Skeletal muscle tissue (tissue), 4 donors: ENCODE measurements around the gene ZNF365. TPM values are rescaled to one million over a fixed set of nuclear protein-coding genes. Genes with fewer than 3 reads are reported as not detected.
"Not testable (repeated sequence)": the region's sequence is repeated elsewhere in the genome, so short reads cannot be mapped to it uniquely, and the experiment has no call there.

ENCODE experiments used
- H3K27ac ChIP-seq: one replicate; pipeline ENCODE4 v1.7.0; 2013; ENCODE audit warnings: mild to moderate bottlenecking, low read depth, low read length, inconsistent platforms
- H3K27me3 ChIP-seq, 3 donors: one replicate each; pipeline ENCODE4 v1.7.0; 2013; ENCODE audit warnings: low read length in 3 of 3; ENCODE audit not compliant: control insufficient read depth in 3 of 3, insufficient read depth in 3 of 3
- H3K36me3 ChIP-seq, 3 donors: one replicate each; pipeline ENCODE4 v1.7.0; 2013; ENCODE audit warnings: low read length in 3 of 3; ENCODE audit not compliant: control insufficient read depth in 3 of 3, insufficient read depth in 3 of 3
- H3K4me1 ChIP-seq, 3 donors: one replicate each; pipeline ENCODE4 v1.7.0; 2013; ENCODE audit warnings: low read length in 3 of 3, mild to moderate bottlenecking in 3 of 3; ENCODE audit not compliant: control insufficient read depth in 3 of 3, insufficient read depth in 3 of 3
- H3K4me3 ChIP-seq, 3 donors: one replicate each; pipeline ENCODE4 v1.7.0; 2013; ENCODE audit warnings: low read length in 3 of 3
- H3K9ac ChIP-seq, 3 donors: one replicate each; pipeline ENCODE4 v1.7.0; 2013; ENCODE audit warnings: low read length in 3 of 3, mild to moderate bottlenecking in 3 of 3, moderate library complexity in 2 of 3, low read depth in 1 of 3
- H3K9me3 ChIP-seq, 3 donors: one replicate each; pipeline ENCODE4 v1.7.0; 2013; ENCODE audit warnings: low read length in 3 of 3; ENCODE audit not compliant: control insufficient read depth in 3 of 3
- total RNA-seq: library from RNA; depleted of rRNA; stranded (reverse); fragments of >200 nt; gene quantifications from one replicate; pipeline ENCODE4 v1.2.3, GENCODE V29; 2014
- donor health status: Osteomylitis.

Gene ZNF365
- total RNA-seq, 1 donor from 2014 or later, result under 0.01 TPM

DNA sequence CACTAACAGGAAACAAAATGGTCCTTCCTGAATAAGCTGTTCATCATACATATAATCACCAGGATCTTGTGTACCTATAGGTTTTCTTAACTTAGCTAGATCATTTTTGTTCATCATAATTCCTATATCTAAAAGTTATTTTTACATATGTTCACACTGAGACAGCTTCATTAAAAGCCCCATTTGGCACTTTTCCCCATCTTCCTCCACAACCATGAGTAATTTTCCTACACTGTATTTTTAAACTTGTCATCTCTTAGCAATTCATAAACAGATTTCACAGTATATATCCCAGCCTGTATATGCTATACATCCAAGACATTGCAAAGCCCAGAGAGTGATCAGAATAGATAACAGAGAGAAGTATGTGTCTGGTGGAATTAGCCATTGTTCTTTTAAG lies 28.3 kb downstream of the ZNF365 start:
- Histone ChIP-seq H3K27ac (no peak overlapping the region), H3K27me3 (no peaks in the 10 kb centered on the region), H3K4me3 (no peak overlapping the region), H3K9me3 (peaks cover 0 to 2% (median 0%) of the 10 kb centered on the region in 3 donors), H3K9ac (no peak overlapping the region), H3K4me1 (no peaks in the 10 kb centered on the region), H3K36me3 (no peaks in the 10 kb centered on the region)

GRCh38 chr10:62410528-62410927 lies 36.4 kb downstream of the ZNF365 start:
- not testable (repeated sequence) for H3K9ac ChIP-seq

GRCh38 chr10:62410934-62411333 lies 36.8 kb downstream of the ZNF365 start:
- H3K9me3 ChIP-seq, H3K36me3 ChIP-seq, H3K4me1 ChIP-seq, H3K9ac ChIP-seq, H3K4me3 ChIP-seq, H3K27ac ChIP-seq, H3K27me3 ChIP-seq: not testable (repeated sequence)

More at GRCh38 chr10:62410528-62410927, 36.4 kb downstream of the ZNF365 start:
- H3K4me3 ChIP-seq, H3K27me3 ChIP-seq, H3K36me3 ChIP-seq, H3K27ac ChIP-seq, H3K9me3 ChIP-seq, H3K4me1 ChIP-seq: not testable (repeated sequence)

DNA sequence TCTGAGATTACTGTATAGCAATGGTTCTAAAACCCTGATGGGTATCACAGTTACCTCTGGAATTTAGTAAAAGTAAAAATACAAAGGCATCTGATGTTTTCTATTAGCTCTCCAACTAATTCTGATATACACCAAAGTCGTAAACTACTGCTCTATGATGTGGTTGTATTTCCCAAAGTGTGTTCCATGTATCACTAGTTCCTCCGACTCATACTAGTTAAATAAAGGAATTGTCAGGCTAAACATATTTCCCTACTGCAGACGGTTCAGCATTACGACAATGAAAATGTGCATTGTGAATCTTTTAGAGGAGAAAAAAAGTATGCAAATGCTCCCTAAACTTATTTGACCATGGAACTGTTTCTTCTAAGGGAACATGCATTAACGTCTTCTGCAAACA lies 38.9 kb downstream of the ZNF365 start:
- Histone ChIP-seq H3K9me3 (peaks cover 0 to 4% (median 0%) of the 10 kb centered on the region in 3 donors), H3K9ac (no peak overlapping the region), H3K27ac (no peak overlapping the region), H3K36me3 (no peaks in the 10 kb centered on the region), H3K27me3 (peaks cover 0 to 3% (median 0%) of the 10 kb centered on the region in 3 donors), H3K4me3 (no peak overlapping the region), H3K4me1 (no peaks in the 10 kb centered on the region)

DNA sequence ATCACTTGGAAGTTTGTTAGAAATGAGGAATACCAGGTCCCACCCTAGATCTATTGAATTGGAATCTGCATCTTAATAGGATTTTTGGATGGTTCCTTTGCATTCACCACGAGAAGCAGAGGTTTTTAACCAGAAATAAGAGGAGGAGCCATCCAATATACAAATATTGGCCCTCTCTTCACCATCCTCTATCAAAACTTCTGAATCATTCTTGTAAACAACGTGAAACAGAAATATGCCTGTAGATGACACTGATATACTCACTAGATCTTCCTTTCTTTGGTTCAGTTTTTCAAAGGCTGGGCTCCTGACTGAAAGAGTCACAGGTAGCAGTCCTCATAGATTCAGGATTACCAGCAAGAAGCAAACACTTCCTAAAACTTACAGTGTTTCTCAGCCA lies 39.5 kb downstream of the ZNF365 start:
- Histone ChIP-seq H3K36me3 (no peaks in the 10 kb centered on the region), H3K9ac (no peak overlapping the region)

DNA sequence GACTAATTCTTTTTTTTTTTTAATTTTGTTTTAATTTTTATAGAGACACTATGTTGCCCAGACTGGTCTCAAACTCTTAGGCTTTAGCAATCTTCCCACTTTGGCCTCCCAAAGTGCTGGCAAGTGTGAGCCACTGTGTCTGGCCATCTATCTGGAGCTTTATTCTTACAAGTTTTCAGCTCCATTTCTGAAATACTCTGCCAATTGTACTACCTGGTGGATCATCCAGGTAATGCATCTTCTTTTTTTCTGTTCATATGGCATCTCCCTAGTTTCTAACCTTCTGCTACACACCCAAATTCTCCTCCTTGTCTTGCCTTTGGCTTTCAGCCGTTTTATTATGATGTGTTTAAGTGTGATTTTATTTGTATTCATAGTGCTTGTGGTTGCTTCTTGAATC lies 40.2 kb downstream of the ZNF365 start:
- Histone ChIP-seq H3K27me3 (peaks cover 0 to 3% (median 0%) of the 10 kb centered on the region in 3 donors), H3K9me3 (peaks cover 0 to 3% (median 0%) of the 10 kb centered on the region in 3 donors), H3K4me3 (no peak overlapping the region), H3K36me3 (no peaks in the 10 kb centered on the region), H3K9ac (no peak overlapping the region), H3K27ac (no peak overlapping the region), H3K4me1 (no peaks in the 10 kb centered on the region)

More for the DNA sequence above, 39.5 kb downstream of the ZNF365 start:
- Histone ChIP-seq H3K4me3 (no peak overlapping the region), H3K27me3 (peaks cover 0 to 3% (median 0%) of the 10 kb centered on the region in 3 donors), H3K9me3 (peaks cover 0 to 3% (median 0%) of the 10 kb centered on the region in 3 donors), H3K4me1 (no peaks in the 10 kb centered on the region), H3K27ac (no peak overlapping the region)

- Histone ChIP-seq H3K4me3 (no peak overlapping the region), H3K9ac (no peak overlapping the region), H3K27ac (no peak overlapping the region), H3K27me3 (no peaks in the 10 kb centered on the region), H3K4me1 (no peaks in the 10 kb centered on the region), H3K9me3 (no peaks in the 10 kb centered on the region), H3K36me3 (no peaks in the 10 kb centered on the region)
Measured at GRCh38 chr10:62422068-62422590, 48.0 kb downstream of the ZNF365 start.

DNA sequence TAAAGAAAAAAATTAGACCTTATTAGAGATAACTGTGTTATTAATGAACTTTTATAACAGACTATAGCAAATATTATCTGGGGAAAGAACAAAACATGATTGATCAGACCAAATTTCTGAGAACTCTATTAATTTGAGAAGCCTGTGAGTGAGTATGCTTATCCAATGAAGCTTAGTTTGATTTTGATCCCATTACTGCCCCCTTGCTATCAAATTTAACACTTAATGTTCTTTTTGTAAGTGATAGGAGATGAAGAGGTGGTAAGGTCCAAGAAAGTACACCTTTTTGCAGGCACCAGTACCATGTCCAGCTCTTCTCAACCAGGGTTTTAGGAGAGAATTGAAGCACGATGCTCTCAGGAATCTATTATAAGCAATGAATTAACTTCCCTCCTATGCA lies 49.9 kb downstream of the ZNF365 start:
- no peaks in the 10 kb centered on the region for H3K9me3 ChIP-seq
- H3K36me3 ChIP-seq, result no peaks in the 10 kb centered on the region
- H3K9ac ChIP-seq, result no peak overlapping the region
- H3K27ac ChIP-seq, result no peak overlapping the region
- no peaks in the 10 kb centered on the region for H3K27me3 ChIP-seq
- no peaks in the 10 kb centered on the region for H3K4me1 ChIP-seq
- no peak overlapping the region for H3K4me3 ChIP-seq

DNA sequence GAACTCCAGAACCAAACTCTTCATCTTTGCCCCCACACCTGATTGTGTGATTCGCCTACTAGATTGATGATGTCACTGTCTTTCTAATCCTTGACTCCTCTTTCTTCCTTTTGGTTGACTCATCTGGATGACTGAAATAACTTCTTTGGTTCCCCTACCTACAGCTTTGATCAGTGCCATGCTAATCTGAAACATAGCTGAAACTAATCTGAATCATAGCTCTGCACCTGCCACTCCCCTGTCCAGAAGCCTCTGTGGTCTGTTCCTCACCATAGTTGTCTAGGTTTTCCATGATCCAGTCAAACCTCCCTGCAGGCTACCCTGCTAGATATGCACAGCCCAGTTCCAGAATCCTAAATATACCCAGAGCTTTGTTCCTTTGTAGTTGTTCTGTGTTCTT lies 51.9 kb downstream of the ZNF365 start:
- no peak overlapping the region for H3K4me3 ChIP-seq
- H3K27me3 ChIP-seq, result no peaks in the 10 kb centered on the region
- no peaks in the 10 kb centered on the region for H3K9me3 ChIP-seq
- H3K9ac ChIP-seq, result no peak overlapping the region
- H3K27ac ChIP-seq, result no peak overlapping the region
- no peaks in the 10 kb centered on the region for H3K4me1 ChIP-seq
- H3K36me3 ChIP-seq, result no peaks in the 10 kb centered on the region

GRCh38 chr10:62426600-62426999 lies 52.4 kb downstream of the ZNF365 start:
- Histone ChIP-seq H3K9ac (no peak overlapping the region), H3K27me3 (no peaks in the 10 kb centered on the region), H3K27ac (no peak overlapping the region), H3K9me3 (no peaks in the 10 kb centered on the region), H3K4me1 (no peaks in the 10 kb centered on the region), H3K4me3 (no peak overlapping the region), H3K36me3 (no peaks in the 10 kb centered on the region)
